GM21717 (cell line): ENCODE measurements around the gene DHRS11.

Experiments
- ATAC-seq: cut with Tn5 transposase; IDR thresholded peaks from one replicate; pipeline ENCODE4 v1.9.1; 2021; ENCODE audit warnings: mild to moderate bottlenecking, moderate library complexity; ENCODE audit not compliant: unreplicated experiment

DHRS11 gene

GRCh38 chr17:36613155-36613554 lies 21.5 kb downstream of the DHRS11 start:
- ATAC-seq: no peak

- ATAC-seq: no peak
Measured at GRCh38 chr17:36614081-36614480, 22.4 kb downstream of the DHRS11 start.

- ATAC-seq: no peak
Measured at GRCh38 chr17:36614933-36615332, 23.3 kb downstream of the DHRS11 start.

GRCh38 chr17:36616061-36617029 lies 24.7 kb downstream of the DHRS11 start:
- no peak for ATAC-seq

- no peak for ATAC-seq
Measured at GRCh38 chr17:36617773-36618172, 26.1 kb downstream of the DHRS11 start.

GRCh38 chr17:36623281-36623680 lies 31.6 kb downstream of the DHRS11 start:
- no peak for ATAC-seq

- ATAC-seq: no peak
Measured at GRCh38 chr17:36625188-36625587, 33.5 kb downstream of the DHRS11 start.

- no peak for ATAC-seq
Measured at GRCh38 chr17:36627101-36627500, 35.4 kb downstream of the DHRS11 start.

GRCh38 chr17:36628576-36628975 lies 36.9 kb downstream of the DHRS11 start:
- ATAC-seq: no peak

GRCh38 chr17:36629252-36629847 lies 37.7 kb downstream of the DHRS11 start:
- ATAC-seq: no peak

- ATAC-seq: no peak
Measured at GRCh38 chr17:36629970-36630502, 38.4 kb downstream of the DHRS11 start.

GRCh38 chr17:36631022-36631421 lies 39.3 kb downstream of the DHRS11 start:
- no peak for ATAC-seq

- no peak for ATAC-seq
Measured at GRCh38 chr17:36632916-36633771, 41.5 kb downstream of the DHRS11 start.

GRCh38 chr17:36640346-36640745 lies 48.7 kb downstream of the DHRS11 start:
- ATAC-seq: no peak

GRCh38 chr17:36640836-36641235 lies 49.2 kb downstream of the DHRS11 start:
- no peak for ATAC-seq

- no peak for ATAC-seq
Measured at GRCh38 chr17:36641331-36641876, 49.7 kb downstream of the DHRS11 start.

- ATAC-seq: no peak
Measured at GRCh38 chr17:36641877-36642845, 50.5 kb downstream of the DHRS11 start.

- ATAC-seq: no peak
Measured at GRCh38 chr17:36643086-36643685, 51.5 kb downstream of the DHRS11 start.

GRCh38 chr17:36645422-36645821 lies 53.7 kb downstream of the DHRS11 start:
- no peak for ATAC-seq
